ENCODE data around the gene TAF3. TPM values are rescaled to one million over a fixed set of nuclear protein-coding genes. Genes with fewer than 3 reads are reported as not detected.
A peak's percentile ranks its signal among the peaks of the same experiment; 100 is the strongest.

The TAF3 gene
- total RNA-seq, 1 donor from 2014 or later = 12.6 TPM

DNA sequence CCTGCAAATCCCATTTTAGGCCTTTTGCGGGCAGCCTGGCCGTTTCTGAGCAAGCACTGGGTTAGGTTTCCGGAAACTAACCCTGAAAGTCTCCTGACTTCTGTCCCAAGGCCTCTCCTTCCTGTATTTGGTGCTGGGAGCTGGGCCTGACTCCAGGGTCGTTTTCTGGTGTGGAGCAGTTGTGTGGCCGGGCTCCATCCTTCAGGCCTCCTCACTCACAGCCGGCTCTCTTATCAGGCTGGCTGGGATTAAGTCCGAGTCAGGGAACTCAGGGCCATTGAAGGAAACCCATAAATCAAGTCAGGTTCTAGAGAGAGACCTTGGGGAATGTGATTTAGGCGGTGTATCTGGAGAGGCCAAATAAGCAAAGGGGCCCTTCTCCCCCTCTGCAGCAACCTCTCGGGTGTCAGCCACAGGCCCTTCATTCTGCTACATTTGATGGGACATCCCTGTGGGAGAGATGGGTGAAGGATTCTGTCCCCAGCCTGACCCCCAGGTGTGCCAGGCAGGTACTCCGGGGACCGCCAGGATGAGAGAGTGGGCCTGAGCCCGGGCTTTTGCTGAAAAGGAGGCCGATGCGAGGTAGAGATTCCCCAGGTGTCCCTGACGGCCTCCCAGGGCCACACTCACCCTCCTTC is 239.4 kb downstream of the TAF3 start:
- DNase-seq = no peak
- Mint-ChIP-seq H3K4me1 (peaks cover 49% of the 10 kb centered on the region), H3K27me3 (peaks cover 56% of the 10 kb centered on the region), H3K4me3 (no peak overlapping the region), H3K27ac (no peak overlapping the region), H3K9me3 (no peaks in the 10 kb centered on the region), H3K36me3 (ENCODE audit: low read depth) (no peaks in the 10 kb centered on the region)
- no peak for ATAC-seq (ENCODE audit: low read depth)
- intact Hi-C loops (cut with micrococcal nuclease) = loop anchor here (10.0 kb wide), 4 partner anchors 183 to 1147 kb away; partner anchors contain the start of genes ATP5F1C, KIN and SFMBT2
- POLR2A ChIA-PET = no interaction called here
- CTCF ChIA-PET = no interaction called here
- TF ChIP-seq CTCF (IDR thresholded peaks at IDR 0.05) = no peak

DNA sequence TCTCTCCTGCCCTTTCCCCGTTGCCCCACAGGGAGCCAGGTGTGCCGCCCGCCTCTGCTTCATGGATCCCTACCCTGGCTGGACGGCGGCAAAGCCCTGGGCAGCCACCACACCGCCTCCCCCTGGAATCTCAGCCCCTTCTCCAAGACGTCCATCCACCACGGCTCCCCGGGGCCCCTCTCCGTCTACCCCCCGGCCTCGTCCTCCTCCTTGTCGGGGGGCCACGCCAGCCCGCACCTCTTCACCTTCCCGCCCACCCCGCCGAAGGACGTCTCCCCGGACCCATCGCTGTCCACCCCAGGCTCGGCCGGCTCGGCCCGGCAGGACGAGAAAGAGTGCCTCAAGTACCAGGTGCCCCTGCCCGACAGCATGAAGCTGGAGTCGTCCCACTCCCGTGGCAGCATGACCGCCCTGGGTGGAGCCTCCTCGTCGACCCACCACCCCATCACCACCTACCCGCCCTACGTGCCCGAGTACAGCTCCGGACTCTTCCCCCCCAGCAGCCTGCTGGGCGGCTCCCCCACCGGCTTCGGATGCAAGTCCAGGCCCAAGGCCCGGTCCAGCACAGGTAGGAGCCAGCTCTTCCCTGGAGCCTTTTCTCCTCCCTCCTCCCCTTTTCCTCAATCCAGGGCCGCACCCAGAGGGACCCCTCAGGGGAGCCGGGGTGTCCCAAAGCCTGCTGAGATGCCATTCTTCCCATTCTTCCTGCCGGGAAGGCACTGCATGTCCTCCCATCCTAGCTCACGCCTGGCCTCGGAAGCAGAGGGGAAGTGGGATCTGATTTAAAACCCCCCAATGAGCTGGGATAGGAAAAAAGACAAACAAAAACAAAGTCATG is 240.2 kb downstream of the TAF3 start:
- intact Hi-C loops (cut with micrococcal nuclease) = loop anchor here (10.0 kb wide), 4 partner anchors 184 to 1146 kb away; partner anchors contain the start of genes ATP5F1C, KIN and SFMBT2
- no peaks in the 10 kb centered on the region for H3K36me3 Mint-ChIP-seq (ENCODE audit: low read depth)
- no peaks in the 10 kb centered on the region for H3K9me3 Mint-ChIP-seq
- no peak overlapping the region for H3K4me3 Mint-ChIP-seq
- peaks cover 58% of the 10 kb centered on the region for H3K27me3 Mint-ChIP-seq
- no peak overlapping the region for H3K27ac Mint-ChIP-seq
- ChIA-PET CTCF (no interaction called here), POLR2A (no interaction called here)
- ATAC-seq (ENCODE audit: low read depth) = no peak
- no peak for DNase-seq
- peaks cover 45% of the 10 kb centered on the region for H3K4me1 Mint-ChIP-seq
- TF ChIP-seq CTCF (IDR thresholded peaks at IDR 0.05) = no peak

DNA sequence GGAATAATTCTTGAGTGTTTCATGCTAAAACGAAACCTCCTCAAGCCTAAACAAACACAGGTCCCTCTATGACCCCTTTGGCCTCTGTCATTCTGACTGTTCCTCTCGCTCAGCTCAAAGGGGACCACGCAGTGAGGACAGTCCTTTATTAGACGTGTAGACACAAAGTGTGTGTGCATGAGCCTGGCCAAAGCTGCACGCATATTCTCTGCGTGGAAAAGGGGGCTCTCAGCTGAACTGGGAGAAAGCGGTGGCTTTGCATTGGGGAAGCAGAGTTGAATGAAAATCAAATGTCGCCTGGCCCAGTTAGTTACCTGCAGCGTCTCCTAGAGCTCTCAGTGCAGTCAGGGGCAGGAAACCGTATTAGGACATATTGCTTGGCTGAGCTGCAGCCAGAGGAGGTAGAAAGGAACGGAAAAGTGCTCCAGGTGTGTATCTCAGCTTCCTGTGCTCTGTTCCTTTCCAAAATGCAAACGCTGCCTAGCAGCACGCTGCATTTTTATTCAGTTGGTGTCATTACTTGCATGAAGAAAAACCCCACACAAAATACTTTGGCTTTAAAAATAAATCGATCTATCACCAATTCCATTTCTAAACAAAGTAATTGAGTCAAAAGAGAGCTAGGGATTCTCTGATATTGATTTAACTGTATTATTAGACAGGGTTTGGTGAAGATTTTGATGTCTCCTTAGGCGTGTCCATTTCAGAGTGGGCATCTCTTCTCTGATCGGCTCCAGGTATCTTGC is 241.1 kb downstream of the TAF3 start:
- CTCF ChIA-PET = no interaction called here
- no peaks in the 10 kb centered on the region for H3K36me3 Mint-ChIP-seq (ENCODE audit: low read depth)
- no peak for ATAC-seq (ENCODE audit: low read depth)

DNA sequence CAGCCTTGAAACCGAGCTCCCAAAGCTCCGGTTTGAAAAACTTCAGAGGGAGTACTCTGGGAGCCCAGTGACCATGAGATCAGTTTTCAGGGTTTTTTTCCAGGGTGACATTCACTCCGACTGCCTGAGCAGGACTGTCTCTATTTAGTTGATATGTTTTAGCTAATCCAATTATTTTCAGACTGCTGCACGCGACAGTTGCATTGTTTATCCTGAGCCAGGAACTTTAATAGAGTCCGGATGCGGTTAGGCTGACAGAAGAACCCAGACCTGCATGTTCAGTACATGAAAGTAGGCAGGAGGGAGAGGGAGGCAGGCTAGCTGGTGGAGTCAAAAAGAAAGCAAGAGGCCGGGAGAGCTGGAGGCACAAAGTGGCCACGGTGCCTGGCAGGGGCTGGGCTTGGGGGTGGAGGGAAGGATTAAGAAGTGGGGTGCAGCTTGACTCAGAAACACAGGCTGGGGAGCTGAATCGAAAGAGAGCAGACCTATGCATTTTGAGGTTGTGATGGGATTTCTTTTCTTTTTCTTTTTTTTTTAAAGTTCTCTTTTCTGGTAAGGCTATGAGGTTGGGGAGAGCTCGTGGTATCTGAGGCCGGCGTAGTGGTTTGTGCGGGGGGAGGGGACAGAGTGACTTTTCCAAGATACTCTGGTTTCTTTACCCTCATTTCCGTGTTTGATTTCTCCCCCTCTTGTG is 241.9 kb downstream of the TAF3 start:
- Mint-ChIP-seq H3K9me3 (no peaks in the 10 kb centered on the region), H3K4me1 (peaks cover 36% of the 10 kb centered on the region), H3K36me3 (ENCODE audit: low read depth) (no peaks in the 10 kb centered on the region), H3K27ac (peak overlapping the region; percentile 70), H3K4me3 (peak overlapping the region; percentile 77), H3K27me3 (peaks cover 59% of the 10 kb centered on the region)
- DNase-seq = no peak
- intact Hi-C loops (cut with micrococcal nuclease) = no loop called here
- ChIA-PET POLR2A (no interaction called here), CTCF (no interaction called here)
- no peak for TF ChIP-seq CTCF (IDR thresholded peaks at IDR 0.05)
- no peak for ATAC-seq (ENCODE audit: low read depth)

More for the DNA sequence above, 241.1 kb downstream of the TAF3 start:
- no peak for DNase-seq
- peaks cover 38% of the 10 kb centered on the region for H3K4me1 Mint-ChIP-seq
- H3K9me3 Mint-ChIP-seq = no peaks in the 10 kb centered on the region
- peak overlapping the region; percentile 77 for H3K4me3 Mint-ChIP-seq
- no peak overlapping the region for H3K27ac Mint-ChIP-seq
- no peak for TF ChIP-seq CTCF (IDR thresholded peaks at IDR 0.05)
- H3K27me3 Mint-ChIP-seq = peaks cover 59% of the 10 kb centered on the region
- intact Hi-C loops (cut with micrococcal nuclease) = loop anchor here (10.0 kb wide), 4 partner anchors 185 to 1145 kb away; partner anchors contain the start of genes ATP5F1C, KIN and SFMBT2
- POLR2A ChIA-PET = no interaction called here

Data from activated B cell treated with CpG ODN at 0.5 μM for 24 hours (primary cell).